Glutamatergic neuron (in vitro differentiated cells): ENCODE data around the gene AADAT. TPM values are rescaled to one million over a fixed set of nuclear protein-coding genes. Genes with fewer than 3 reads are reported as not detected.

Experiments
- DNase-seq: peaks from one replicate; pipeline ENCODE4 v3.0.0; 2022
- H3K27ac Mint-ChIP-seq: one replicate; pipeline ENCODE4 v1.8.0; 2020; ENCODE audit warnings: mild to moderate bottlenecking, mixed read lengths, inconsistent platforms; ENCODE audit not compliant: unreplicated experiment
- H3K27me3 Mint-ChIP-seq: one replicate; pipeline ENCODE4 v1.8.0; 2020; ENCODE audit warnings: mild to moderate bottlenecking, moderate library complexity, mixed read lengths, inconsistent platforms; ENCODE audit not compliant: unreplicated experiment
- H3K36me3 Mint-ChIP-seq: one replicate; pipeline ENCODE4 v1.8.0; 2020; ENCODE audit warnings: mild to moderate bottlenecking, mixed read lengths, inconsistent platforms; ENCODE audit not compliant: unreplicated experiment
- H3K4me1 Mint-ChIP-seq: one replicate; pipeline ENCODE4 v1.8.0; 2020; ENCODE audit warnings: mild to moderate bottlenecking, low read depth, mixed read lengths, inconsistent platforms; ENCODE audit not compliant: unreplicated experiment
- H3K4me3 Mint-ChIP-seq: one replicate; pipeline ENCODE4 v1.8.0; 2020; ENCODE audit warnings: mild to moderate bottlenecking, mixed read lengths, inconsistent platforms; ENCODE audit not compliant: unreplicated experiment
- H3K9me3 Mint-ChIP-seq: one replicate; pipeline ENCODE4 v1.8.0; 2020; ENCODE audit warnings: mild to moderate bottlenecking, moderate library complexity, mixed read lengths, inconsistent platforms; ENCODE audit not compliant: unreplicated experiment
- CTCF ChIP-seq: fragments of 200-600 bp; sonication (generic); IDR thresholded peaks from one replicate; pipeline ENCODE4 v1.5.0; 2021; ENCODE audit not compliant: partially characterized antibody, unreplicated experiment
- total RNA-seq: library from RNA; stranded (reverse); fragmentation: NEBNext Ultra II Directional; extraction: Animal tissue kit (Norgen Biotek cat#: 25700); gene quantifications from one replicate; pipeline ENCODE4 v1.2.1, GENCODE V29; 2021; ENCODE audit not compliant: unreplicated experiment

The AADAT gene
- total RNA-seq, 1 donor from 2014 or later, result 28.4 TPM

GRCh38 chr4:170090352-170091052 is 746 bp upstream of the AADAT start:
- DNase-seq, result no peak
- Mint-ChIP-seq H3K36me3 (no peaks in the 10 kb centered on the region), H3K27me3 (peaks cover 4% of the 10 kb centered on the region), H3K4me1 (peaks cover 14% of the 10 kb centered on the region), H3K9me3 (peaks cover 9% of the 10 kb centered on the region), H3K27ac (peak overlapping the region; percentile 76), H3K4me3 (peak overlapping the region; percentile 86)
- TF ChIP-seq CTCF, result no peak

GRCh38 chr4:170089274-170089667 is 485 bp downstream of the AADAT start:
- peaks cover 9% of the 10 kb centered on the region for H3K9me3 Mint-ChIP-seq
- no peak for TF ChIP-seq CTCF
- H3K4me3 Mint-ChIP-seq, result peak overlapping the region; percentile 93
- H3K27me3 Mint-ChIP-seq, result peaks cover 4% of the 10 kb centered on the region
- H3K36me3 Mint-ChIP-seq, result no peaks in the 10 kb centered on the region
- H3K4me1 Mint-ChIP-seq, result peaks cover 12% of the 10 kb centered on the region
- H3K27ac Mint-ChIP-seq, result peak overlapping the region; percentile 89
- DNase-seq, result peak; percentile 54

GRCh38 chr4:170088716-170089115 is 1.0 kb downstream of the AADAT start:
- peak overlapping the region; percentile 93 for H3K4me3 Mint-ChIP-seq
- H3K4me1 Mint-ChIP-seq, result peaks cover 7% of the 10 kb centered on the region

GRCh38 chr4:170087163-170087700 is 2.5 kb downstream of the AADAT start:
- H3K9me3 Mint-ChIP-seq, result peaks cover 9% of the 10 kb centered on the region
- no peak for TF ChIP-seq CTCF
- H3K4me3 Mint-ChIP-seq, result no peak overlapping the region
- no peaks in the 10 kb centered on the region for H3K36me3 Mint-ChIP-seq
- peaks cover 4% of the 10 kb centered on the region for H3K27me3 Mint-ChIP-seq
- no peak overlapping the region for H3K27ac Mint-ChIP-seq
- H3K4me1 Mint-ChIP-seq, result peaks cover 6% of the 10 kb centered on the region
- no peak for DNase-seq

More at GRCh38 chr4:170088716-170089115, 1.0 kb downstream of the AADAT start:
- peaks cover 9% of the 10 kb centered on the region for H3K9me3 Mint-ChIP-seq
- peak overlapping the region; percentile 89 for H3K27ac Mint-ChIP-seq
- no peaks in the 10 kb centered on the region for H3K36me3 Mint-ChIP-seq
- peaks cover 4% of the 10 kb centered on the region for H3K27me3 Mint-ChIP-seq
- DNase-seq, result no peak
- no peak for TF ChIP-seq CTCF

GRCh38 chr4:170083541-170083940 is 6.2 kb downstream of the AADAT start:
- Mint-ChIP-seq H3K4me3 (no peak overlapping the region), H3K36me3 (peaks cover 19% of the 10 kb centered on the region), H3K27ac (no peak overlapping the region), H3K9me3 (no peaks in the 10 kb centered on the region), H3K4me1 (no peaks in the 10 kb centered on the region), H3K27me3 (no peaks in the 10 kb centered on the region)
- DNase-seq, result no peak
- TF ChIP-seq CTCF, result no peak
